IMR-90 (cell line): ENCODE measurements around the gene CCDC30. TPM values are rescaled to one million over a fixed set of nuclear protein-coding genes. Genes with fewer than 3 reads are reported as not detected.

Experiments used
- ATAC-seq: fragments of 200-7000 bp; cut with Tn5 transposase; 2 replicates; pipeline ENCODE4 v1.9.1; 2020; ENCODE audit warnings: low read depth, mild to moderate bottlenecking, moderate library complexity
- BruUV-seq: library from RNA; stranded (reverse); fragments of 400-500 nt; replicated peaks from 2 replicates; lab custom pipeline; 2021; lab: Mats Ljungman, UMichigan
- CTCF ChIA-PET: fragments of 300-600 bp; formaldehyde crosslinking; extraction: SDS; loops from one replicate; lab custom pipeline; 2021; ENCODE audit warnings: antibody characterized with exemption; lab: Yijun Ruan, JAX
- POLR2A ChIA-PET: fragments of 300-600 bp; sonication (Branson Sonifier 250); formaldehyde crosslinking; loops from one replicate; lab custom pipeline; 2022; ENCODE audit warnings: antibody characterized with exemption; ENCODE audit not compliant: unreplicated experiment; lab: Charles Lee
- DNase-seq: peaks from one replicate; pipeline ENCODE4 v3.0.0; 2013
- H2AFZ ChIP-seq: replicated peaks from 2 replicates; pipeline ENCODE3; 2013; ENCODE audit warnings: low read length, mild to moderate bottlenecking; ENCODE audit not compliant: poor library complexity
- H2AK5ac ChIP-seq: 2 replicates; pipeline ENCODE4 v1.6.1; 2013; ENCODE audit warnings: low read depth, low read length, inconsistent platforms
- H2AK9ac ChIP-seq: replicated peaks from 2 replicates; pipeline ENCODE3; 2013; ENCODE audit warnings: mild to moderate bottlenecking, low read depth, low read length, moderate library complexity; ENCODE audit not compliant: poor library complexity
- H2BK120ac ChIP-seq: 2 replicates; pipeline ENCODE4 v1.6.1; 2013; ENCODE audit warnings: low read depth, low read length, inconsistent platforms
- H2BK15ac ChIP-seq: 3 replicates; pipeline ENCODE4 v1.6.1; 2013; ENCODE audit warnings: low read depth, low read length, inconsistent platforms
- H2BK20ac ChIP-seq: 2 replicates; pipeline ENCODE4 v1.6.1; 2013; ENCODE audit warnings: low read depth, mild to moderate bottlenecking, inconsistent platforms, low read length, moderate library complexity
- H2BK5ac ChIP-seq: 2 replicates; pipeline ENCODE4 v1.6.1; 2013; ENCODE audit warnings: mild to moderate bottlenecking, low read depth, low read length, inconsistent platforms; ENCODE audit not compliant: poor library complexity, severe bottlenecking
- H3K14ac ChIP-seq: replicated peaks from 2 replicates; pipeline ENCODE4 v1.6.1; 2013; ENCODE audit warnings: low read depth, low read length, inconsistent platforms
- H3K18ac ChIP-seq: 2 replicates; pipeline ENCODE4 v1.6.1; 2013; ENCODE audit warnings: low read depth, low read length, control low read depth
- H3K23ac ChIP-seq: 2 replicates; pipeline ENCODE4 v1.6.1; 2013; ENCODE audit warnings: low read depth, low read length, inconsistent platforms
- H3K27ac ChIP-seq: 2 replicates; pipeline ENCODE4 v1.5.1; 2013; ENCODE audit warnings: mild to moderate bottlenecking, control low read depth, low read length; ENCODE audit not compliant: insufficient read depth
- H3K27me3 ChIP-seq: 2 replicates; pipeline ENCODE4 v1.6.1; 2013; ENCODE audit warnings: low read length; ENCODE audit not compliant: control insufficient read depth, insufficient read depth
- H3K36me3 ChIP-seq: 2 replicates; pipeline ENCODE4 v1.6.1; 2013; ENCODE audit warnings: low read length, mixed read lengths; ENCODE audit not compliant: control insufficient read depth, insufficient read depth
- H3K4ac ChIP-seq: 2 replicates; pipeline ENCODE4 v1.6.1; 2013; ENCODE audit warnings: low read depth, low read length, inconsistent platforms
- H3K4me1 ChIP-seq: 2 replicates; pipeline ENCODE4 v1.6.1; 2013; ENCODE audit warnings: low read length, mixed read lengths; ENCODE audit not compliant: control insufficient read depth, insufficient read depth
- H3K4me2 ChIP-seq: 2 replicates; pipeline ENCODE4 v1.6.1; 2013; ENCODE audit warnings: low read depth, mild to moderate bottlenecking, control low read depth, low read length, moderate library complexity
- H3K4me3 ChIP-seq: 2 replicates; pipeline ENCODE4 v1.5.1; 2013; ENCODE audit warnings: low read depth, mild to moderate bottlenecking, control low read depth, low read length, moderate library complexity; ENCODE audit not compliant: insufficient read depth
- H3K56ac ChIP-seq: 2 replicates; pipeline ENCODE4 v1.6.1; 2013; ENCODE audit warnings: low read length, inconsistent platforms; ENCODE audit not compliant: insufficient read depth; ENCODE audit errors: extremely low read depth
- H3K79me1 ChIP-seq, 2 experiments: 2 replicates each; pipeline ENCODE4 v1.6.1; 2013; ENCODE audit warnings: low read length in 2 of 2, inconsistent platforms in 1 of 2, low read depth in 1 of 2
- H3K9ac ChIP-seq: 2 replicates; pipeline ENCODE4 v1.6.1; 2013; ENCODE audit warnings: low read depth, low read length, control low read depth
- H3K9me1 ChIP-seq: 2 replicates; pipeline ENCODE4 v1.6.1; 2013; ENCODE audit warnings: low read length, inconsistent platforms; ENCODE audit not compliant: insufficient read depth
- H3K9me3 ChIP-seq: 2 replicates; pipeline ENCODE4 v1.6.1; 2013; ENCODE audit warnings: low read length; ENCODE audit not compliant: control insufficient read depth, insufficient read depth
- H4K20me1 ChIP-seq: 2 replicates; pipeline ENCODE4 v1.6.1; 2013; ENCODE audit warnings: low read length, inconsistent platforms; ENCODE audit not compliant: insufficient read depth
- H4K5ac ChIP-seq: 2 replicates; pipeline ENCODE4 v1.6.1; 2013; ENCODE audit warnings: mild to moderate bottlenecking, low read depth, low read length, control low read depth
- H4K8ac ChIP-seq, 2 experiments: 2 replicates each; pipeline ENCODE4 v1.6.1; 2013; ENCODE audit warnings: low read depth in 2 of 2, low read length in 2 of 2, control low read depth in 1 of 2, inconsistent platforms in 1 of 2
- H4K91ac ChIP-seq: 2 replicates; pipeline ENCODE4 v1.6.1; 2013; ENCODE audit warnings: low read depth, low read length, inconsistent platforms; ENCODE audit not compliant: insufficient read depth
- CHD1 ChIP-seq: IDR thresholded peaks from 2 replicates; pipeline ENCODE4 v1.6.1; 2012; ENCODE audit warnings: low read depth, low read length, improper control_type of control experiment
- MXI1 ChIP-seq: IDR thresholded peaks from 2 replicates; pipeline ENCODE4 v1.6.1; 2012; ENCODE audit warnings: low read depth, mild to moderate bottlenecking, low read length, moderate library complexity, borderline replicate concordance
- RFX5 ChIP-seq: IDR thresholded peaks from 2 replicates; pipeline ENCODE4 v1.8.0; 2012; ENCODE audit warnings: low read depth, mild to moderate bottlenecking, low read length, moderate library complexity
- SMC3 ChIP-seq: fragments of 150-350 bp; IDR thresholded peaks from 2 replicates; pipeline ENCODE4 v1.6.1; 2016; ENCODE audit warnings: low read depth, mild to moderate bottlenecking, antibody characterized with exemption, low read length, moderate library complexity
- WGBS, 2 experiments: methylation state at CpG; one replicate each; pipeline versions ENCODE4 v1.1.5 to v1.1.7; 2013; ENCODE audit warnings: missing lambda C conversion rate in 2 of 2; ENCODE audit not compliant: insufficient read length in 1 of 2; ENCODE audit errors: extremely low coverage in 2 of 2; 5-methylcytosine and 5-hydroxymethylcytosine counted together
- dilution Hi-C: fragments of 300-500 bp; cut with HindIII; formaldehyde crosslinking; loops from one replicate; pipeline ENCODE4 v1.14.3; 2018; ENCODE audit warnings: low sequenced_read_pairs; ENCODE audit not compliant: unreplicated experiment
- in situ Hi-C: fragments of 300-500 bp; cut with MboI; formaldehyde crosslinking; loops from 3 replicates; pipeline ENCODE4 v1.14.3; 2019; ENCODE audit warnings: low sequenced_read_pairs, inconsistent platforms, mixed read lengths
- intact Hi-C: fragments of 100-400 bp; cut with micrococcal nuclease; formaldehyde crosslinking; loops from 2 replicates; pipeline ENCODE4 v1.10.0; 2022
- polyA plus RNA-seq, 3 experiments: library from polyadenylated mRNA; depleted of rRNA; stranded (reverse); fragments of >200 nt; gene quantifications; 2 replicates each; pipeline ENCODE4 v1.2.3, GENCODE V29; 2012; ENCODE audit warnings: low replicate concordance in 1 of 3
- total RNA-seq: library from RNA; depleted of rRNA; stranded (reverse); fragments of >200 nt; gene quantifications from 2 replicates; pipeline ENCODE4 v1.2.3, GENCODE V29; 2012
- TF ChIP-seq, protein P1 (sequence below): conservative IDR thresholded peaks from 2 replicates; pipeline ENCODE4 v1.5.1; 2012; ENCODE audit warnings: mild to moderate bottlenecking, low read depth, low read length, improper control_type of control experiment
- TF ChIP-seq, protein P2 (sequence below): fragments of 150-350 bp; IDR thresholded peaks from 2 replicates; pipeline ENCODE4 v1.6.1; 2016; ENCODE audit warnings: low read depth, mild to moderate bottlenecking, low read length, moderate library complexity, borderline replicate concordance

The CCDC30 gene
- total and polyA plus RNA-seq, 2 of the 4 experiments (the other 2 are of a cell fraction): 0.14 to 0.18 TPM

DNA sequence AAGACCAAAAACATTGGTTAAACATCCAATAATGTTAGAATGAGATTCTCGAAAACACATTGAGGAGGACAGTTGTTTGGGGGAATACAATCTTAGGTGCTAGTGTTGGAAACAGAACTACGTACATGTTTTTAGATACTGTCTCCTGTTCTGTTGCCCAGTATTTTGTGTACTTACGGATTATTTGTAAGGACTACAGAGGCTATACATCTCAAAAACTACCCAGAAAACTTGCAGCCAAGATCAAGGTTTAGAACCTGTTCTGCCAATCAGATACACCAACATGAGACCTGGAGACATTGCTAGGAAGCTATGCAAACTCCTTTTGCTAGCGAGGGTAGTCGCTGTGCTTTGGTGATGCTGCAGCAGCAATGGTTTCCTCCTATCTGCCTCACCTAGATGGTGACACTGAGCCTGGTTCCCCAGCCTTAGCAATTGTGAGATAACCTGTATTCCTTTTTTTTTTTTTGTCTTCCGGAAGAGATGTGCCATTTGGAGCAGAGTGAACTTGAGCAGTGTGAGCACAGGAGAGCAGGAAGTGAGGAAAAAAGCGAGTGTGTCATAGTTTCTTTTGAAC lies 240.9 kb downstream of the CCDC30 start:
- ATAC-seq: no peak

More for the DNA sequence above, 240.9 kb downstream of the CCDC30 start:
- no peak overlapping the region for H3K14ac ChIP-seq
- dilution Hi-C loops: no loop called here
- H3K9me3 ChIP-seq: no peaks in the 10 kb centered on the region
- H3K36me3 ChIP-seq: peaks cover 39% of the 10 kb centered on the region
- H4K91ac ChIP-seq: no peak overlapping the region
- no peak overlapping the region for H2BK120ac ChIP-seq
- H3K9me1 ChIP-seq: peaks cover 3% of the 10 kb centered on the region
- H2AK5ac ChIP-seq: no peak overlapping the region
- TF ChIP-seq, protein P1, sequence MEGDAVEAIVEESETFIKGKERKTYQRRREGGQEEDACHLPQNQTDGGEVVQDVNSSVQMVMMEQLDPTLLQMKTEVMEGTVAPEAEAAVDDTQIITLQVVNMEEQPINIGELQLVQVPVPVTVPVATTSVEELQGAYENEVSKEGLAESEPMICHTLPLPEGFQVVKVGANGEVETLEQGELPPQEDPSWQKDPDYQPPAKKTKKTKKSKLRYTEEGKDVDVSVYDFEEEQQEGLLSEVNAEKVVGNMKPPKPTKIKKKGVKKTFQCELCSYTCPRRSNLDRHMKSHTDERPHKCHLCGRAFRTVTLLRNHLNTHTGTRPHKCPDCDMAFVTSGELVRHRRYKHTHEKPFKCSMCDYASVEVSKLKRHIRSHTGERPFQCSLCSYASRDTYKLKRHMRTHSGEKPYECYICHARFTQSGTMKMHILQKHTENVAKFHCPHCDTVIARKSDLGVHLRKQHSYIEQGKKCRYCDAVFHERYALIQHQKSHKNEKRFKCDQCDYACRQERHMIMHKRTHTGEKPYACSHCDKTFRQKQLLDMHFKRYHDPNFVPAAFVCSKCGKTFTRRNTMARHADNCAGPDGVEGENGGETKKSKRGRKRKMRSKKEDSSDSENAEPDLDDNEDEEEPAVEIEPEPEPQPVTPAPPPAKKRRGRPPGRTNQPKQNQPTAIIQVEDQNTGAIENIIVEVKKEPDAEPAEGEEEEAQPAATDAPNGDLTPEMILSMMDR: no peak
- TF ChIP-seq, protein P2, sequence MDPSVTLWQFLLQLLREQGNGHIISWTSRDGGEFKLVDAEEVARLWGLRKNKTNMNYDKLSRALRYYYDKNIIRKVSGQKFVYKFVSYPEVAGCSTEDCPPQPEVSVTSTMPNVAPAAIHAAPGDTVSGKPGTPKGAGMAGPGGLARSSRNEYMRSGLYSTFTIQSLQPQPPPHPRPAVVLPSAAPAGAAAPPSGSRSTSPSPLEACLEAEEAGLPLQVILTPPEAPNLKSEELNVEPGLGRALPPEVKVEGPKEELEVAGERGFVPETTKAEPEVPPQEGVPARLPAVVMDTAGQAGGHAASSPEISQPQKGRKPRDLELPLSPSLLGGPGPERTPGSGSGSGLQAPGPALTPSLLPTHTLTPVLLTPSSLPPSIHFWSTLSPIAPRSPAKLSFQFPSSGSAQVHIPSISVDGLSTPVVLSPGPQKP: no peak
- no peak for TF ChIP-seq MXI1
- no peak for TF ChIP-seq SMC3
- no peak for TF ChIP-seq CHD1
- no peak for TF ChIP-seq RFX5
- no peaks in the 10 kb centered on the region for H3K27me3 ChIP-seq
- ChIA-PET POLR2A (no interaction called here), CTCF (no interaction called here)
- WGBS, 2 experiments: 100% methylated on average over 2 of the region's 7 CpGs; no CpG with 5 or more reads in 1 of the 2 experiments
- H2BK15ac ChIP-seq: no peak overlapping the region
- no peaks in the 10 kb centered on the region for H3K4me1 ChIP-seq
- peaks cover 12% of the 10 kb centered on the region; the same call in 1 of the 2 replicates for H4K20me1 ChIP-seq
- no peak overlapping the region for H4K5ac ChIP-seq
- H4K8ac ChIP-seq: no peak overlapping the region
- H3K9ac ChIP-seq: no peak overlapping the region
- H2AK9ac ChIP-seq: no peak overlapping the region
- H3K4ac ChIP-seq: no peak overlapping the region
- H3K18ac ChIP-seq: no peak overlapping the region
- DNase-seq: no peak
- no peak overlapping the region for H2BK20ac ChIP-seq
- peaks cover 18 to 49% of the 10 kb centered on the region in 2 experiments for H3K79me1 ChIP-seq
- H2BK5ac ChIP-seq: no peak overlapping the region
- intact Hi-C loops: no loop called here
- in situ Hi-C loops: no loop called here
- H3K4me2 ChIP-seq: no peak overlapping the region
- H3K4me3 ChIP-seq: no peak overlapping the region
- H3K23ac ChIP-seq: no peak overlapping the region
- H3K27ac ChIP-seq: no peak overlapping the region
- BruUV-seq: no TSS peak
- H2AFZ ChIP-seq: no peak overlapping the region
- H3K56ac ChIP-seq: no peak overlapping the region
